GM21447 (cell line): Measurements from ENCODE around the gene RANBP3.
"Not testable (repeated sequence)": the region's sequence is repeated elsewhere in the genome, so short reads cannot be mapped to it uniquely, and the experiment has no call there.

Experiments used
- ATAC-seq: cut with Tn5 transposase; IDR thresholded peaks from one replicate; pipeline ENCODE4 v1.9.1; 2021; ENCODE audit not compliant: unreplicated experiment

Gene RANBP3

DNA sequence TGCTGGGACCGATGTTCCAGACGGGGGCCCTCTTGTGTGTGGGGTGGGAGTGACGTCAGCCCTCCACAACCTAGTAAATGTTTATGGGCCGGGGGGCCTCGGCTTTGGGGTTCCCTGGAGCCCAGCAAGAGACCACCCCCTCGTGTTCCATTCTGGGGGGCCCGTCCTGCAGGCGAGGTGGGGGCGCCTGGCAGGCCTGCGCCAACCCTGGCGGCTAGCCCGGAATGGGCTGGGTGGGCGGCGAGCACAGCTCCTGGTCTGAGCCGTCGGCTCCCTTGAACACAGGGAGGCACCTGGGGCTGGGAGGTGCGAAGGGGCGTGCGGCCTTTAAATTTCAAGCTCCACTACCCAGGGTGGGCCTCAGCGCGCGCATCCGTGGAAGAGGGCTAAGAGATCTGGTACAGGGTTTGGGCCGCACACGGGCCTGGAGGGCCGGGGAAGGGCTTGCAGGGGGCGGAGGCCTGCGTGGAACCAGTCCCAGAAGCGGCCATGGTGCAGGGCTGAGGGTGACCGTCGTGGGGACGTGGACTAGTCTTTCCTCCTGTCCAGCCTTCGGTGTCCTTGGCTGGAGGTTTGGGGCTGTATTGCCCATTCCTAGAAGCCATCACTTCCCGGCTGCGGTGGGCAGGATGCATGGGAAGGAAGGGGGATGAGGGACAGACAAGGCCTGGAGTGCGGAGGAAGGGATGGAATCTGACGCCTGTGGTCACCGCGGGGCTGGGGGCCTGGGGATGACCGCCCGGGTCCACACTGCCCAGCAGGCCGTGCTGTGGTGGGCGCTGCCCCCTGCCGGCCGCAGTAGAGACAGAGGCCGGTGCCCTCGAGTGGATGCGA, 85.8 kb downstream of the RANBP3 start:
- no peak for ATAC-seq

GRCh38 chr19:5891572-5891937, 86.4 kb downstream of the RANBP3 start:
- ATAC-seq, result no peak

DNA sequence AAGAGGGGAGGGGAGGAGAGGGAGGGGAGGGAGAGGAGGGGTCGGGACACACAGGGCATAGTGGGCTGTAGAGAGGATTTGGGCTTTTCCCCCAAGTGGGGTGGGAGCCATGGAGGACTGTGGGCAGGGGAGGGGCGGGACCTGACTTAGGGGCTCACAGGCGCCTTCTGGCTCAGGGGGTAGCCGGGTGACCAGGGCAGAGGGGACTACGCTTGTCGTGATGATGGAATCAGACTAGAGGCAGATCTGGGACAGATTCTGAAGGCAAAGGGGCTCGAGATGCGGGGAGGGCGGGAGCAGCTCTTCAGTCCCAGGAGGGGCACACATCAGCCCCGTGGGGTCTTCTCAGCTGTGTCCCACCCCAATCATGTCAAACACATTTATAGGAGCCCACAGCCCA, 87.8 kb downstream of the RANBP3 start:
- no peak for ATAC-seq

GRCh38 chr19:5889288-5889971, 88.5 kb downstream of the RANBP3 start:
- no peak for ATAC-seq

DNA sequence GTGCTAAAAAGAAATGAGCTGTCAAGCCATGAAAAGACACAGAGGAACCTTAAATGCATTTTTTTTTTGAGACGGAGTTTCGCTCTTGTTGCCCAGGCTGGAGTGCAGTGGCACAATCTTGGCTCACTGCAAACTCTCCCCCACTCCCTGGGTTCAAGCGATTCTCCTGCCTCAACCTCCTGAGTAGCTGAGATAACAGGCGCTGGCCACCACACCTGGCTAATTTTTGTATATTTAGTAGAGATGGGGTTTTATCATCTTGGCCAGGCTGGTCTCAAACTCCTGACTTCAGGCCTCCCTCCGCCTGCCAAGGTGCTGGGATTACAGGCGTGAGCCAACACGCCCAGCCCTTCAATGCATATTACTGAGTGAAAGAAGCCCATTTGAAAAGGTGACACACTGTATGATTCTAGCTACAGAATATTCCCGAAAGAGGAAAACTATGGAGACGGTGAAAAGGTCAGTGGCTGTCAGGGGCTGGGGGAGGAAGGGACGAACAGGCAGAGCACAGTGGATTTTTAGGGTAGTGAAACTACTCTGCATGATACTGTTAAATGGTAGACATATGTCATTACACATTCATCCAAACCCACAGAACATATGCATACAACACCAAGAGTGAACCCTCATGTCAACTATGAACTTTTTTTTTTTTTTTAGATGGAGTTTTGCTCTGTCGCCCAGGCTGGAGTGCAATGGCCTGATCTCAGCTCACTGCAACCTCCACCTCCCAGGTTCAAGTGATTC, 93.7 kb downstream of the RANBP3 start:
- not testable (repeated sequence) for ATAC-seq

GRCh38 chr19:5883157-5883873, 94.6 kb downstream of the RANBP3 start:
- not testable (repeated sequence) for ATAC-seq

GRCh38 chr19:5882421-5882968, 95.4 kb downstream of the RANBP3 start:
- ATAC-seq, result no peak

DNA sequence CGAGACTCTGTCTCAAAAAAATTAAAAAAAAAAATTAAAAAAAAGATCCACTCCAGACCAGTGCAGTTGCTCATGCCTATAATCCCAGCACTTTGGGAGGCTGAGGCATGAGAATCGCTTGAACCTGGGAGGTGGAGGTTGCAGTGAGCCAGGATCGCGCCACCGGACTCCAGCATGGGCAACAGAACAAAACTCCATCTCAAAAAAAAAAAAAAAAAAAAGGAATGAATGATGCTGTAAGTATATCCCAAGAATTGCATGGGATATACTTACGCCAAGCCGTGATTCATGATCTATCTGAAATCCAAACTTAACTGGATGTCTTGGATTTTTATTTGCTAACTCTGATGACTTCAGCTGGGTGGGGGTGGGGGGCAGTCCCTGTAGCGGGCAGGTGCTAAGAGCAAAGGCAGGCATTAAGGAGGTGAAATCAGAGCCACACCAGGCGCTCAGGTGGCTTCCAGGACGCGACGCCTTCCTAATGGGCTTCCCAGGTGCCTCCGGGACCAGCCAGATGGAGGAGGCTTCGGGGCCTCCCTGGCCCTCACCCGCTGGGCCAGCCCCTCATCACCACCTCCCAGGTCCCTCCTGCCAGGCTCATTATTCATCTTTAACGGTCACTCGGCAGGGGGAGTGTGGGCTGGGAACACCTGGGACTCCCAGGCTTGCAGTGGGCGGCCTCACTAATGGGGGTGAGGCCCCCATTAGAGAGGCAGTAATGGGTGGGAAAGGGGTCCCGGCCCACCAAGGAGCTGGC, 96.2 kb downstream of the RANBP3 start:
- no peak for ATAC-seq

DNA sequence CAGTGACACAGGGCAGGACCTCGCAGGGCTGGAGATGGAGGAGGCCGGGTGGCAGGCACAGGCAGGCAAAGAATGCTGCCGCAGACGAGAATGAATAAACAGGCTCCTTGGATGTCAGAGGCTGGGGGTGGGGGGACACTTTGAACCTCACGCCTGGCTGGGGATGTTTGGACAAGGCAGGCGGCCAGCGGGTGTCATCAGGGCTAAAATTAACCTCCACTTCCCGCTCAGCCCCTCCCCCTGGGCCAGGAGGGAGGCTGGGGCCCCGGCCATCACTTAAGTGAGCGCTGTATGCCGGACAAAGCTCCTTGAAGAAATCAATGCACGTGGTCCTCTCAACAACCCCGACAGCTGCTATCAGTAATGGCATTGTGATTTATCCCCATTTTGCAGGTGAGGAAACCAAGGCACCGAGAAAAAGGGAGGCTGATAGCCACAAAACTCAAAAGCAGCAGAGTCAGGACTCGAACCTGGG, 97.3 kb downstream of the RANBP3 start:
- ATAC-seq, result no peak

- no peak for ATAC-seq
These were observed 97.7 kb downstream of the RANBP3 start for GRCh38 chr19:5880196-5880595.

DNA sequence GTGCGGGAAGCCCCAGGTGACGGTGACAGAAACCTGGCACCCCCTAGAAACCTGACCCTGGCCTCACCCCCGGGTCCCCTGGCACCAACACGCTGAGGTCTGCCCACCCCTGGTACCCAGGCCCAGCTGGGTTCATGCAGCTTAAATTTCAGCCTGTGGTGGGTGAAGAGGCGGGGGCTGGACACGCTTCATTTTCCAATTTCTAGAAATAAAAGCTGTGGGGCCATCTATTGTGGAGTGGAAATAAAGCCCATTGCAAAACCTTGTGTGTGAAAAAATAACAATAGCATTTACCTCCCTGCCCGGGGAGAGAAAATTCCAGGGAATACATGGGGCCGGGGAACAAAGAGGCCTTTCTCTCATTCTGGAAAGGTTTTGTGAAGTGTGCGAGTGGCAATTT, 100.1 kb downstream of the RANBP3 start:
- no peak for ATAC-seq

GRCh38 chr19:5877427-5877826, 100.5 kb downstream of the RANBP3 start:
- no peak for ATAC-seq

- not testable (repeated sequence) for ATAC-seq
These were observed 103.4 kb downstream of the RANBP3 start for GRCh38 chr19:5874496-5874895.

- ATAC-seq, result no peak
These were observed 104.2 kb downstream of the RANBP3 start for GRCh38 chr19:5873617-5874199.

- ATAC-seq, result no peak
These were observed 107.0 kb downstream of the RANBP3 start for GRCh38 chr19:5870986-5871394.

GRCh38 chr19:5867201-5868136, 110.5 kb downstream of the RANBP3 start:
- no peak for ATAC-seq
